BJ (cell line): ENCODE data around the gene KCNAB1. TPM values are rescaled to one million over a fixed set of nuclear protein-coding genes. Genes with fewer than 3 reads are reported as not detected.

Experiments
- CTCF ChIA-PET: fragments of 350-600 bp; formaldehyde crosslinking; extraction: SDS; loops from one replicate; lab custom pipeline; 2021; ENCODE audit warnings: antibody characterized with exemption, inconsistent platforms; lab: Yijun Ruan, JAX
- POLR2A ChIA-PET: fragments of 300-600 bp; sonication (Branson Sonifier 250); formaldehyde crosslinking; extraction: SDS; loops from one replicate; lab custom pipeline; 2021; ENCODE audit warnings: antibody characterized with exemption; lab: Charles Lee
- DNase-seq: peaks from one replicate; pipeline ENCODE4 v3.0.0-alpha.2; 2011; ENCODE audit warnings: low read depth
- H3K27me3 ChIP-seq: 2 replicates; pipeline ENCODE4 v1.6.0; 2011; ENCODE audit warnings: low read length; ENCODE audit not compliant: control insufficient read depth, insufficient read depth
- H3K36me3 ChIP-seq: 2 replicates; pipeline ENCODE4 v1.5.1; 2011; ENCODE audit warnings: low read length; ENCODE audit not compliant: control insufficient read depth, insufficient read depth
- H3K4me3 ChIP-seq: 2 replicates; pipeline ENCODE4 v1.5.1; 2011; ENCODE audit warnings: low read depth, mild to moderate bottlenecking, control low read depth, low read length
- polyA plus RNA-seq: library from polyadenylated mRNA; depleted of rRNA; stranded (reverse); fragments of >200 nt; gene quantifications from 2 replicates; pipeline ENCODE4 v1.2.3, GENCODE V29; 2011
- TF ChIP-seq, protein P1 (sequence below): IDR thresholded peaks from 2 replicates; pipeline ENCODE4 v1.5.1; 2011; ENCODE audit warnings: low read depth, mild to moderate bottlenecking, control low read depth, inconsistent platforms, low read length, moderate library complexity; ENCODE audit not compliant: insufficient read depth

KCNAB1 gene
- polyA plus RNA-seq, 1 experiment: not detected

DNA sequence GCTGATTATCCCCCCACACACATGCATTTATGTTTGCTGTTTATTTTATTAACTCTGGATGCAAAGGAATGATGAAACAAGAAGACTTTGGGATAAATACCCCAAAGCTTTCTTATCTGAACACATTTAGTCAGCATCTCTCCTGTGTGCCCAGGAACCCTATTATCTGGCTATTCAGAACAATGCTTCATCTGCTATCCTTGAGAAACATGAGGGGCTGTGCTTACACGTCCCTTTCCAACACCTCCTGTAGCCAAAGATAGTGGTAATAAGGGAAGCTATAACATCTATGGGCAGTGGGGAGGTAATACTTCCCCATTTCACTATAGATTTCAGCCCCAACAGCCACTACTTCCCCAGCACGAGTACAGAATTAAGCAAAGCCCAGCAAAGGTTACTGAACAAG, 339.8 kb downstream of the KCNAB1 start:
- ChIA-PET POLR2A (no interaction called here), CTCF (interaction anchor here (2.2 to 2.9 kb wide), 2 partner anchors 10 kb away, joined by 13 to 20 read pairs; no protein-coding TSS in a partner anchor)
- TF ChIP-seq, protein P1, sequence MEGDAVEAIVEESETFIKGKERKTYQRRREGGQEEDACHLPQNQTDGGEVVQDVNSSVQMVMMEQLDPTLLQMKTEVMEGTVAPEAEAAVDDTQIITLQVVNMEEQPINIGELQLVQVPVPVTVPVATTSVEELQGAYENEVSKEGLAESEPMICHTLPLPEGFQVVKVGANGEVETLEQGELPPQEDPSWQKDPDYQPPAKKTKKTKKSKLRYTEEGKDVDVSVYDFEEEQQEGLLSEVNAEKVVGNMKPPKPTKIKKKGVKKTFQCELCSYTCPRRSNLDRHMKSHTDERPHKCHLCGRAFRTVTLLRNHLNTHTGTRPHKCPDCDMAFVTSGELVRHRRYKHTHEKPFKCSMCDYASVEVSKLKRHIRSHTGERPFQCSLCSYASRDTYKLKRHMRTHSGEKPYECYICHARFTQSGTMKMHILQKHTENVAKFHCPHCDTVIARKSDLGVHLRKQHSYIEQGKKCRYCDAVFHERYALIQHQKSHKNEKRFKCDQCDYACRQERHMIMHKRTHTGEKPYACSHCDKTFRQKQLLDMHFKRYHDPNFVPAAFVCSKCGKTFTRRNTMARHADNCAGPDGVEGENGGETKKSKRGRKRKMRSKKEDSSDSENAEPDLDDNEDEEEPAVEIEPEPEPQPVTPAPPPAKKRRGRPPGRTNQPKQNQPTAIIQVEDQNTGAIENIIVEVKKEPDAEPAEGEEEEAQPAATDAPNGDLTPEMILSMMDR: no peak

DNA sequence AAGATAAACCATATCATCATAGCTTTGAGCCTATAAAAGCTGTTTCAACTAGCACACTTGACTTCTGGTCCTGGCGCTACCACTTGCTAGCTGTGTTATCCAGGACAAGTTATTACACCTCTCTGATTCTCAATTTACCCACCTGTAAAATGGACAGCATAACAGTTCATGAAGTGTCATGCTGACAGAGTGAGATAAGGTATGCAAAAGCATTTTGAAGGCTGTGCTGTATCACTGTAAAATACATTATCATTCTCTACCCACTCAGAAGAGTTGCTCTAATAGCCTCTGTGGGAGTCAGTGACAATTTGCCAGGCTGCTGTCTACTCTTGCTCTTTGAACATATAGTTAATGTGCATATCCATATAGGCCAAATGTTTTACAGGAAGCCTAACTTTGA, 341.5 kb downstream of the KCNAB1 start:
- POLR2A ChIA-PET: no interaction called here
- no peak for DNase-seq
- CTCF ChIA-PET: interaction anchor here (1.2 to 2.2 kb wide), 5 partner anchors 9 to 74 kb away, joined by 3 to 13 read pairs (median 6); no protein-coding TSS in a partner anchor
- no peaks in the 10 kb centered on the region for H3K27me3 ChIP-seq
- no peaks in the 10 kb centered on the region for H3K36me3 ChIP-seq
- no peak overlapping the region for H3K4me3 ChIP-seq
- TF ChIP-seq, protein P1: no peak

More for the DNA sequence above, 339.8 kb downstream of the KCNAB1 start:
- no peak for DNase-seq
- H3K27me3 ChIP-seq: no peaks in the 10 kb centered on the region
- H3K4me3 ChIP-seq: no peak overlapping the region
- H3K36me3 ChIP-seq: no peaks in the 10 kb centered on the region

DNA sequence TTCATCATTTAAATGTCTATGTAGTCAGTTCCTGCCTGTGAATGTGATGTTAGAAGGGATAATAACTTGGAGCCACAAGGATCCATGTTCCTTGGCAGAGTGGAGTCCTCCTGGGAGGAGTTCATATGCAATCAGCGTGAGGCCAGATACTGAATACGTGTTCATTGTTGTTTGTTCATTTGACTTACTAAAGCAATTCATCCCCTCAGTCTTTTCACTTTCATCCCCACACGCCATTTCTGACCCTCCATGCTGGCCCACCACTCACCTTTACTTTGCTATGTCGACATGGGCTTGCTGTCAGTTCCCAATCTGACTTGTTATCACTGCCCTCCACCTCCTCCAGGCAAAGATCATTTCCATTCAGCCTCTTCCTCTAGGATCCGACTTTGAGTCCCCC, 342.7 kb downstream of the KCNAB1 start:
- ChIA-PET POLR2A (no interaction called here), CTCF (no interaction called here)
- TF ChIP-seq, protein P1: no peak
- Histone ChIP-seq H3K4me3 (no peak overlapping the region), H3K36me3 (no peaks in the 10 kb centered on the region), H3K27me3 (no peaks in the 10 kb centered on the region)
- no peak for DNase-seq

DNA sequence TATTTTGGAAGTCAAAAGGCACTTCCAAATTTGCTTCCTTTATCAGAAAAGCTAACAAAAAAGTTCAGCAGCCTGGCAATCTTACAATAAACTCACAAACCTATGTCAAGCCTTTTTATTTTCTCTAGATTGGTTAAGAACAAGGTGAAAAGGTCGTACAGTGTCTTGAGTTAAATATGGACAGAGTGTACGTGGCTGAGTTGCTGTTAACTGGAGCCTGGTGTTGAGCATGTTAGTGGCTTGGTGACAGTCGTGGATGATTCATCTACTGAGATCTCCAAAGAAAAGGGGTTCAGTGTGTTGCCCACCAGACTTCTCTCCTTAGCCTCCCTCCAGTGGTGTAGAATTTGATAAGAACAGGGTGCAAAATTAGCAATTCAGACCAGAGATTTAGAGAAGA, 344.8 kb downstream of the KCNAB1 start:
- CTCF ChIA-PET: interaction anchor here (2.0 kb wide), 1 partner anchor 15 kb away, joined by 7 read pairs; no protein-coding TSS in a partner anchor
- no peaks in the 10 kb centered on the region for H3K36me3 ChIP-seq
- H3K4me3 ChIP-seq: no peak overlapping the region
- DNase-seq: no peak
- TF ChIP-seq, protein P1: no peak
- no peaks in the 10 kb centered on the region for H3K27me3 ChIP-seq
- POLR2A ChIA-PET: no interaction called here

DNA sequence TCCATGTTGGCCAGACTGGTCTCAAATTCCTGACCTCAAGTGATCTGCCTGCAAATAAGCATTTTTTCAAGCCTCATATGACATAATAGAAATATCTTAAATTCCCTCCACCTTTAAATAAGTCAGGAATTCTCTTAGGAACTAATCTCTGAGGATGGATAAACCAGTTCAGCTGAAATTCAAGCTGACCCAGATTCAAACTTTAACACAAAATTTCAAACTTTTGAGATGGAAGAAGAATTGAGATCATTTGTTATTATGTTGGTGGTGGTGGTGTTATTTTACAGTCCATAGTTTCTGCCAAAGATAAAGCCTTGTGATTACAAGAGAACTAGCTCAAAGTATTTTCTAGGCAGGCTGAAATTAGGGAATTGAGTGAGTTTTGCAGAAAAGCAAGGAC, 349.1 kb downstream of the KCNAB1 start:
- ChIA-PET CTCF (interaction anchor here (1.0 to 1.3 kb wide), 2 partner anchors 20 to 317 kb away, joined by 3 to 4 read pairs; no protein-coding TSS in a partner anchor), POLR2A (no interaction called here)
- H3K4me3 ChIP-seq: no peak overlapping the region
- no peak for DNase-seq
- H3K36me3 ChIP-seq: no peaks in the 10 kb centered on the region
- TF ChIP-seq, protein P1: no peak
- H3K27me3 ChIP-seq: no peaks in the 10 kb centered on the region
